GM18511 (cell line): Measurements from ENCODE around the gene HCRT.
"Not testable (repeated sequence)": the region's sequence is repeated elsewhere in the genome, so short reads cannot be mapped to it uniquely, and the experiment has no call there.

ENCODE experiments used
- ATAC-seq: cut with Tn5 transposase; IDR thresholded peaks from one replicate; pipeline ENCODE4 v1.9.1; 2021; ENCODE audit warnings: mild to moderate bottlenecking, moderate library complexity; ENCODE audit not compliant: unreplicated experiment

HCRT gene

GRCh38 chr17:42180411-42180921 is 4.8 kb downstream of the HCRT start:
- no peak for ATAC-seq

GRCh38 chr17:42179911-42180410 is 5.3 kb downstream of the HCRT start:
- no peak for ATAC-seq

- no peak for ATAC-seq
Observed at GRCh38 chr17:42179335-42179734, 5.9 kb downstream of the HCRT start.

GRCh38 chr17:42178817-42179216 is 6.4 kb downstream of the HCRT start:
- peak; percentile 51 for ATAC-seq

GRCh38 chr17:42177684-42178083 is 7.6 kb downstream of the HCRT start:
- ATAC-seq = no peak

- ATAC-seq = no peak
Observed at GRCh38 chr17:42174126-42174783, 11.0 kb downstream of the HCRT start.

- ATAC-seq = no peak
Observed at GRCh38 chr17:42171831-42172230, 13.4 kb downstream of the HCRT start.

GRCh38 chr17:42169351-42169750 is 15.9 kb downstream of the HCRT start:
- ATAC-seq = no peak

- no peak for ATAC-seq
Observed at GRCh38 chr17:42167807-42168206, 17.4 kb downstream of the HCRT start.

- no peak for ATAC-seq
Observed at GRCh38 chr17:42166196-42166763, 19.0 kb downstream of the HCRT start.

GRCh38 chr17:42165751-42166150 is 19.5 kb downstream of the HCRT start:
- no peak for ATAC-seq

- ATAC-seq = no peak
Observed at GRCh38 chr17:42163696-42164407, 21.4 kb downstream of the HCRT start.

- ATAC-seq = no peak
Observed at GRCh38 chr17:42163113-42163512, 22.1 kb downstream of the HCRT start.

- ATAC-seq = no peak
Observed at GRCh38 chr17:42160531-42160910, 24.7 kb downstream of the HCRT start.

GRCh38 chr17:42159796-42160530 is 25.3 kb downstream of the HCRT start:
- no peak for ATAC-seq

- ATAC-seq = no peak
Observed at GRCh38 chr17:42155614-42156045, 29.6 kb downstream of the HCRT start.

- ATAC-seq = no peak
Observed at GRCh38 chr17:42153919-42154742, 31.1 kb downstream of the HCRT start.

- no peak for ATAC-seq
Observed at GRCh38 chr17:42146911-42147607, 38.2 kb downstream of the HCRT start.

- not testable (repeated sequence) for ATAC-seq
Observed at GRCh38 chr17:42143138-42143537, 42.1 kb downstream of the HCRT start.
